HepG2 (cell line): Measurements from ENCODE around the gene SH2B2. TPM values are rescaled to one million over a fixed set of nuclear protein-coding genes. Genes with fewer than 3 reads are reported as not detected.

ENCODE experiments used
- HNF1A ChIP-seq, 2 experiments: sonication (generic) in 1 of 2; formaldehyde crosslinking in 1 of 2; IDR thresholded peaks; 2 replicates each; pipeline versions ENCODE4 v1.4.0 to v1.6.1; 2016 to 2020; ENCODE audit warnings: borderline replicate concordance in 1 of 2, low read depth in 1 of 2, mild to moderate bottlenecking in 1 of 2, missing genetic modification reagents in 1 of 2
- KMT2B ChIP-seq: IDR thresholded peaks from 2 replicates; pipeline ENCODE4 v1.6.1; 2016; ENCODE audit warnings: missing genetic modification reagents, missing compliant biosample characterization
- MATR3 ChIP-seq: sonication (generic); formaldehyde crosslinking; IDR thresholded peaks from 2 replicates; pipeline ENCODE4 v1.4.0; 2020; ENCODE audit warnings: missing genetic modification reagents
- MBD4 ChIP-seq: IDR thresholded peaks from 2 replicates; pipeline ENCODE4 v1.6.1; 2012; ENCODE audit warnings: low read length, inconsistent platforms, borderline replicate concordance
- MIER3 ChIP-seq: IDR thresholded peaks from 2 replicates; pipeline ENCODE4 v1.6.1; 2016; ENCODE audit warnings: missing compliant biosample characterization, borderline replicate concordance
- PRDM15 ChIP-seq: sonication (generic); formaldehyde crosslinking; IDR thresholded peaks from 2 replicates; pipeline ENCODE4 v1.4.0; 2020; ENCODE audit warnings: missing genetic modification reagents
- SNAPC4 ChIP-seq: sonication (generic); formaldehyde crosslinking; IDR thresholded peaks from 2 replicates; pipeline ENCODE4 v1.4.0; 2020; ENCODE audit warnings: mild to moderate bottlenecking, missing genetic modification reagents
- SNRNP70 ChIP-seq: fragments of 200-400 bp; formaldehyde crosslinking; IDR thresholded peaks from 2 replicates; pipeline ENCODE4 v1.6.1; 2017; ENCODE audit warnings: mild to moderate bottlenecking, low read depth, low read length, moderate library complexity
- ZNF33B ChIP-seq: sonication (generic); formaldehyde crosslinking; IDR thresholded peaks from 2 replicates; pipeline ENCODE4 v1.5.1; 2020; ENCODE audit warnings: mild to moderate bottlenecking, missing genetic modification reagents
- polyA plus RNA-seq, 8 experiments: library from polyadenylated mRNA; depleted of rRNA in 3 of 8; stranded (reverse) in 7 of 8; unstranded in 1 of 8; fragments of >200 nt; fragmentation: Illumina TruSeq in 4 of 8; extraction: Trizol in 4 of 8; gene quantifications; 2 replicates each; pipeline versions ENCODE4 v1.2.1 to v1.2.3, GENCODE V29; 2011 to 2016; ENCODE audit warnings: low read depth in 4 of 8, missing spikeins in 1 of 8, mixed read lengths in 1 of 8; ENCODE audit not compliant: insufficient read depth in 1 of 8
- total RNA-seq, 5 experiments: library from RNA; depleted of rRNA; stranded (reverse); fragments of >200 nt; fragmentation: Illumina TruSeq; extraction: Trizol; gene quantifications; 2 replicates each; pipeline ENCODE4 v1.2.3, GENCODE V29; 2016; ENCODE audit warnings: low read depth in 1 of 5

Gene SH2B2
- total and polyA plus RNA-seq, 2 of the 13 experiments (the other 11 are each of a cell fraction or from before 2014, with no cell fraction given), result 0.46 to 1.3 TPM

GRCh38 chr7:102272075-102272916 is 14.4 kb upstream of the SH2B2 start (continued):
- TF ChIP-seq HNF1A (IDR thresholded peaks at IDR 0.05; ENCODE audit: low read depth) (no peak), HNF1A (CRISPR knock-in tag; IDR thresholded peaks at IDR 0.05; ENCODE audit: borderline replicate concordance) (no peak; the same call in 1 of the 2 replicates), KMT2B (CRISPR knock-in tag) (no peak), ZNF33B (CRISPR knock-in tag) (no peak), SNAPC4 (CRISPR knock-in tag) (no peak), MATR3 (CRISPR knock-in tag) (no peak), MIER3 (CRISPR knock-in tag) (0 out of 2 replicates have a peak, but pooled peaks have one; percentile 46), MBD4 (no peak), PRDM15 (CRISPR knock-in tag) (no peak), SNRNP70 (no peak)
